Activated CD4-positive, alpha-beta T cell treated with anti-CD3 and anti-CD28 coated beads, Interleukin-2, Interleukin-6, amounts not matched to agents 100 ng/mL and 50 ng/mL, durations not matched to agents 16 hours and 8 hours (primary cell): ENCODE data around the gene ROBO1.
"Not testable (repeated sequence)": the region's sequence is repeated elsewhere in the genome, so short reads cannot be mapped to it uniquely, and the experiment has no call there.

ENCODE experiments used
- DNase-seq: peaks from one replicate; pipeline ENCODE4 v3.0.0-alpha.2; 2020

The ROBO1 gene

GRCh38 chr3:78762121-78762520, 1005.7 kb downstream of the ROBO1 start:
- DNase-seq: no peak

- no peak for DNase-seq
These were observed 1006.7 kb downstream of the ROBO1 start for GRCh38 chr3:78761126-78761525.

- no peak for DNase-seq
These were observed 1010.1 kb downstream of the ROBO1 start for GRCh38 chr3:78757731-78758130.

GRCh38 chr3:78754066-78754743, 1013.6 kb downstream of the ROBO1 start:
- DNase-seq: no peak

GRCh38 chr3:78751266-78751665, 1016.5 kb downstream of the ROBO1 start:
- DNase-seq: no peak

GRCh38 chr3:78750291-78750690, 1017.5 kb downstream of the ROBO1 start:
- DNase-seq: not testable (repeated sequence)

GRCh38 chr3:78749056-78749455, 1018.7 kb downstream of the ROBO1 start:
- no peak for DNase-seq

- no peak for DNase-seq
These were observed 1022.0 kb downstream of the ROBO1 start for GRCh38 chr3:78745847-78746246.

GRCh38 chr3:78742491-78742890, 1025.3 kb downstream of the ROBO1 start:
- no peak for DNase-seq

- no peak for DNase-seq
These were observed 1025.8 kb downstream of the ROBO1 start for GRCh38 chr3:78742041-78742440.

GRCh38 chr3:78741066-78741645, 1026.6 kb downstream of the ROBO1 start:
- peak; percentile 7 for DNase-seq

GRCh38 chr3:78738833-78739232, 1029.0 kb downstream of the ROBO1 start:
- DNase-seq: no peak

- no peak for DNase-seq
These were observed 1029.8 kb downstream of the ROBO1 start for GRCh38 chr3:78737988-78738387.

GRCh38 chr3:78736863-78737262, 1030.9 kb downstream of the ROBO1 start:
- DNase-seq: no peak

GRCh38 chr3:78734048-78734637, 1033.7 kb downstream of the ROBO1 start:
- no peak for DNase-seq

- DNase-seq: no peak
These were observed 1034.9 kb downstream of the ROBO1 start for GRCh38 chr3:78732893-78733292.

- DNase-seq: no peak
These were observed 1035.3 kb downstream of the ROBO1 start for GRCh38 chr3:78732471-78732870.

GRCh38 chr3:78729946-78730345, 1037.9 kb downstream of the ROBO1 start:
- no peak for DNase-seq

GRCh38 chr3:78728406-78729145, 1039.2 kb downstream of the ROBO1 start:
- no peak for DNase-seq

GRCh38 chr3:78726545-78726944, 1041.3 kb downstream of the ROBO1 start:
- no peak for DNase-seq

- no peak for DNase-seq
These were observed 1042.0 kb downstream of the ROBO1 start for GRCh38 chr3:78725703-78726246.

GRCh38 chr3:78724859-78725258, 1042.9 kb downstream of the ROBO1 start:
- no peak for DNase-seq

- not testable (repeated sequence) for DNase-seq
These were observed 1043.4 kb downstream of the ROBO1 start for GRCh38 chr3:78724364-78724763.
